Naive B cell (primary cell): ENCODE results near the gene POLR1H. TPM values are rescaled to one million over a fixed set of nuclear protein-coding genes. Genes with fewer than 3 reads are reported as not detected.

Source experiments
- ATAC-seq, 2 donors: fragments of 150-1000 bp; cut with Tn5 transposase; 2 replicates each; pipeline ENCODE4 v1.10.0; 2021; ENCODE audit warnings: low read depth in 2 of 2, mild to moderate bottlenecking in 2 of 2, moderate library complexity in 2 of 2
- DNase-seq: peaks from one replicate; pipeline ENCODE4 v3.0.0; 2022
- H3K27ac Mint-ChIP-seq, 6 donors: one replicate each; pipeline ENCODE4 v1.8.0; 2020 to 2022; ENCODE audit warnings: mild to moderate bottlenecking in 6 of 6, mixed read lengths in 6 of 6, moderate library complexity in 5 of 6, inconsistent platforms in 2 of 6
- H3K27me3 Mint-ChIP-seq, 3 donors: one replicate each; pipeline ENCODE4 v1.8.0; 2021 to 2022; ENCODE audit warnings: mixed read lengths in 3 of 3, mild to moderate bottlenecking in 1 of 3
- H3K36me3 Mint-ChIP-seq, 2 donors: one replicate each; pipeline ENCODE4 v1.8.0; 2020 to 2022; ENCODE audit warnings: mixed read lengths in 2 of 2, inconsistent platforms in 1 of 2, mild to moderate bottlenecking in 1 of 2
- H3K4me1 Mint-ChIP-seq, 3 donors: one replicate each; pipeline ENCODE4 v1.8.0; 2020 to 2022; ENCODE audit warnings: mixed read lengths in 3 of 3, inconsistent platforms in 1 of 3, mild to moderate bottlenecking in 1 of 3, moderate library complexity in 1 of 3
- H3K4me3 Mint-ChIP-seq, 8 donors: one replicate each; pipeline ENCODE4 v1.8.0; 2020 to 2022; ENCODE audit warnings: mild to moderate bottlenecking in 8 of 8, mixed read lengths in 8 of 8, moderate library complexity in 8 of 8, inconsistent platforms in 2 of 8
- H3K9me3 Mint-ChIP-seq, 7 donors: one replicate each; pipeline ENCODE4 v1.8.0; 2020 to 2022; ENCODE audit warnings: mixed read lengths in 7 of 7, mild to moderate bottlenecking in 5 of 7, inconsistent platforms in 2 of 7, moderate library complexity in 1 of 7
- polyA plus RNA-seq, 6 donors: library from polyadenylated mRNA; unstranded; fragments of 300-500 nt; fragmentation: Illumina TruSeq; gene quantifications; one replicate each; pipeline ENCODE4 v1.2.3, GENCODE V29; 2021; ENCODE audit warnings: low read depth in 6 of 6

POLR1H gene
- polyA plus RNA-seq, 6 donors from 2014 or later, result 40.2 to 102 (median 85.7) TPM

DNA sequence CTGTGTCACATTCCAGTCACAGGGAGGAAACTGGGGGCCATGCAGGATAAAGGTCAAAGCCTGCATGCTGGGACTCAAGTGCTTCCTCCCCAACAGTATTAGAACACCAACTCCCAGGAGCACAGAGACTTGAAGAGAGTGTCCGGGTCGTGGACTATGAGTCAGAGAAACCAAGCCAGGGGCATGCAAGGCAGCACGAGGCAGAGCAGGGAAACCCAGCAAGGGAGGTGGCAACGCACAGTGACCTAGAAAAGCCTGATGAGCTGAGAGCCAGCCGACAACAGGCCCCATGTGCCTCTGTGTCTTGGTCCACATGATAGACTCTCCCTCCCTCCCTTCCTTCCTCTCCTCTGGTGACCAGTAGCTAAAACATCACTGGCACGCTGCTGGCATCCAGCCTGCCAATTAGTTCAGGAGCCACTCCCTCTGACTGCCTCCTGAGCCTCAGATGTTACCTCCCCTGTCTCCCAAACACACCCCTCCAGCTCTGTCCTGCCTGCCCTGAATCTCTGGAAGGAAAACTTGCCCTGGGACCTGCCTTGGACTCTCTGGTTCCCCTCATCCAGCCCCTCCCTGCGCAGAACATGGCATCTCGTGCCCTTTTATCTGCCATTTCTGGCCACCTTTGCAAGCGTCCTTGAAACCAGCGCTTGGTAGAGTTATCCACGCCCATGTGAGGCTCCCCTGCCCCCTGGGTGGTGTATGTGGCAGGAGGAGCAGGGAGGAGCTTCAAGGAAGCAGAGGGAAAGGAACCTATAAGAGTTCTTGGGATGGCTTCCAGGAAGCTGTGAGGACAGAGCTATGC lies 30.7 kb downstream of the POLR1H start:
- Mint-ChIP-seq H3K4me1 (no peaks in the 10 kb centered on the region), H3K27me3 (peaks cover 76 to 89% (median 87%) of the 10 kb centered on the region in 3 donors), H3K9me3 (peaks cover 0 to 4% (median 1%) of the 10 kb centered on the region in 7 donors), H3K4me3 (no peak overlapping the region), H3K27ac (no peak overlapping the region), H3K36me3 (peaks cover 0 to 9% of the 10 kb centered on the region in 2 donors)
- no peak for DNase-seq
- ATAC-seq, result no peak

DNA sequence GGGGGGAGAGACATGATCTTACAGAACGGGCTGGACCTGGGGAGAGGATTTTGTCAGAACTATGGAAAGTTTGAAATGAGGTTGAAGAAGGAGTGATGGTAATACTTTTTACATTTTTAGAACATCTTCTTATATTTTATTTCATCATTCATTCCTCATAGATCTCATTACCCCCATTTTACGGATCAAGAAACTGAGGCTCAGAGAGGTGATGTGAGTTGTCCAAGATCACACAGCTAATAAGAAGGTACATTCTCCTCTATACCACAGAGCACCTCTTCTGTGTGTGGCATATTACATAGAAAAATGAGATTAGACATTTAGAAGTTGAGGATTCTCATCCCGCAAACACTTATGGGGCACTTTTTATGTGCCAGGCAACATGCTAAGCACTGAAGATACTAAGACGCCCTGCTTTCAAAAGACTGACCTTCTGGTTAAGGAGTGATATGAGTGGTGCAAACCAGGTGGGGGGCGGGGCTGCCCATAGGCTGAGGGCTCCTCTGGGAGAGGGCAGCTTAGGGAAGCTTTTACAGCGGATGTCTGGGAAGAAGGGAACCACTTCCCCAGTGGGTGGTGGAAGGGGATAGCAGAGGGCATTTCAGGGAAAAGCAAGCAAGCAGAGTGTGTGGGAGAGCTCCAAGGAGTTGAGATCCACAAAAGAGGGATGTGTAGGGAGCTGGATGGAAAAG lies 31.9 kb downstream of the POLR1H start:
- Mint-ChIP-seq H3K9me3 (peaks cover 0 to 1% (median 0%) of the 10 kb centered on the region in 7 donors), H3K27me3 (peaks cover 76 to 89% (median 87%) of the 10 kb centered on the region in 3 donors), H3K27ac (no peak overlapping the region), H3K36me3 (peaks cover 0 to 9% of the 10 kb centered on the region in 2 donors), H3K4me3 (no peak overlapping the region), H3K4me1 (peaks cover 0 to 4% (median 0%) of the 10 kb centered on the region in 3 donors)
- ATAC-seq (no peak), DNase-seq (no peak)

DNA sequence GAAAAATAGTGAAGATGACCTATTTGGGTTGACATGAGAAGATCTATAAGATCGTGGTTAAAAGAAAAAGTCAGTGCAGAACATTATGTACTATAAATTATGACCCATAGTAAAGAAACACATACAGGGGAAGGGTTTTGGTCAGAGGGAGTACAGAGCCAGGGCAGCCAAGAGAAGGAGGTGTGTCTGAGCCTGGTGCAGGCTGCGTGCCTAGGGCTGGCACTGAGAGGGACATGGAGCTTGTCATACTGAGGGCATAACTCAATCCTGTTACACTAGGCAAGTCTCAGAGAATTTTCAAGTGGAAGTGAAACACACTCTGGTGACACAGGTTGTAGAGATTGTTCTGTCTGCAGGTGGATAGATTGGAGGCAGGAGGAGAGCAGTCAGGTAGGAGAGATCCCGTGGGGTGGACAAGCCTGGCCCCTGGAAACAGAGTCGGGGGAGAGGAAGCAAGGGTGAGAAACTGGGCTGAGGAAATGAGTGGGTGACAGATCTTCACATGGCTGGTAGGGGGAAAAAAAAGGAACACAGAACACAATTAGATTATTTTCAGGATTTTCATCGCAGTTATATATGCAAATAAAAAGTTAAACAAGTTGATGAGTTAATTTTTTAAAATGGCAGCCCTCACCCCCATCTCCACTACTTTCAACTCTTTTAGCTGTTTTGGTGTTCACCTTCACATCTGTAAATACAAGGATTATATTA lies 33.0 kb downstream of the POLR1H start:
- peaks cover 0 to 7% (median 5%) of the 10 kb centered on the region in 3 donors for H3K4me1 Mint-ChIP-seq
- peaks cover 81 to 92% (median 89%) of the 10 kb centered on the region in 3 donors for H3K27me3 Mint-ChIP-seq
- H3K36me3 Mint-ChIP-seq, result peaks cover 0 to 9% of the 10 kb centered on the region in 2 donors
- no peak overlapping the region for H3K4me3 Mint-ChIP-seq
- DNase-seq, result no peak
- no peak for ATAC-seq
- H3K27ac Mint-ChIP-seq, result no peak overlapping the region
- H3K9me3 Mint-ChIP-seq, result peaks cover 0 to 1% (median 0%) of the 10 kb centered on the region in 7 donors

DNA sequence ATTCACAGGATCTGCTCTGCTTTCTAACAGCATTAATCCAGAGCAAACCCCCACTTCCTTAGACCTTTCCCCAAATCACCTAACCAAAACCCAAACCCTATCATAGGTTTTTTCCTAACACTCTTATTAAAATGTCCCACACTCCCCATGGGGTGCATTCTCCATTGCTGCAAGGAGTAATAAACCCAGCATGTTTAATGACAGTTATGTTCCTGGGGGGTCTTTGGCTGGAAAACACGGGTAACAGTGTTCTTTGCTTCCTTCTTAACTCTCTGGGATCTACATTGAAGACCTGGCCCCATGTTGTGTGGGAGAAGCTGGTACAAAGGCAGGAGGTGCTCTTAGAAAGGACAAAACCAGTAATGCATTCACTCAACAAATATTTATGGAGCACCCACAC lies 35.8 kb downstream of the POLR1H start:
- Mint-ChIP-seq H3K4me3 (no peak overlapping the region), H3K9me3 (peaks cover 0 to 5% (median 0%) of the 10 kb centered on the region in 7 donors), H3K27me3 (peaks cover 82 to 95% (median 92%) of the 10 kb centered on the region in 3 donors), H3K36me3 (no peaks in the 10 kb centered on the region), H3K27ac (no peak overlapping the region), H3K4me1 (peaks cover 18 to 24% (median 20%) of the 10 kb centered on the region in 3 donors)
- DNase-seq (no peak), ATAC-seq (no peak)

DNA sequence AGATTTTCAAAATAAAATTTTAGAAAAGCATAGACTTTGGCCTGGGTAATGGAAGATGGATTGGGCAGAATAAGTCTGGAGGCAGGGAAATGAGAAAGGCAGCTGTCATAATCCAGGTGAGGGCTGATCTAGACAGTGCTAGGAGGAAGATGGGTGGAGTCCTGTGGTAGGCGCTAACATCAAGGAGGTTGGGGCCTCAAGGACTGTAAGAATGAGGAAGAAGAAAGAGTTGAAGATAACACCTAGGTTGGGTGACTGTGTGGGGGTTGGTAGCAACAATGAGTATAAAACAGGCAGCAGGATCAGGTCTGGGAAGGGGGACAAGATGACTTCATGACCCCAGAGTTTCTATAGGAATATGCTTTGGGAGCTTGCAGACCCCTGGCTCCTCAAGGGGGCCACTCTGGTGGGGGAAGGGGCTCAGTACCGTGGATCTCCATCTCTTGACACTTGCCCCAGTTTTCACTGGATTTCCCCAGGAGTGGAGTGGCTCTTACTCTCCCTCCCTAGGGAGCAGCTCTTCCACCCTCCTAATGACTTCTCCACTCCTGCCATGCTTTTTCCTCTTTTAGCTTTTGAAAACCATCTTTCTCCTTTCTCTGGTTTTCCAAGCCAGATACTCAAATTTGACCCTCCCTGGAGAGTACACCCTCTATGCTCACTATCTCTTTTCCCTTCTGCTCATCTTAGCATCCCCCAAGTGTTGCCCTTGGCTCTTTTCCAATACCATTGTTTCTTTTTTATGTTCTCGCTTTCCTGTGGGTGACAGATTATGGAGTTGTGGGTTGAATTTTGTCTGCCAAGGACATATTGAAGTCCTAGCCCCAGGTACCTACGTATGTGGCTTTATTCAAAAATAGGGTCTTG lies 37.1 kb downstream of the POLR1H start:
- DNase-seq (no peak), ATAC-seq (peak; percentile 56 to 60)
- H3K4me1 Mint-ChIP-seq, result peaks cover 28 to 32% (median 30%) of the 10 kb centered on the region in 3 donors
- H3K27me3 Mint-ChIP-seq, result peaks cover 77 to 83% (median 79%) of the 10 kb centered on the region in 3 donors
- no peak overlapping the region for H3K4me3 Mint-ChIP-seq
- no peak overlapping the region for H3K27ac Mint-ChIP-seq
- H3K9me3 Mint-ChIP-seq, result peaks cover 0 to 5% (median 0%) of the 10 kb centered on the region in 7 donors
- H3K36me3 Mint-ChIP-seq, result no peaks in the 10 kb centered on the region

DNA sequence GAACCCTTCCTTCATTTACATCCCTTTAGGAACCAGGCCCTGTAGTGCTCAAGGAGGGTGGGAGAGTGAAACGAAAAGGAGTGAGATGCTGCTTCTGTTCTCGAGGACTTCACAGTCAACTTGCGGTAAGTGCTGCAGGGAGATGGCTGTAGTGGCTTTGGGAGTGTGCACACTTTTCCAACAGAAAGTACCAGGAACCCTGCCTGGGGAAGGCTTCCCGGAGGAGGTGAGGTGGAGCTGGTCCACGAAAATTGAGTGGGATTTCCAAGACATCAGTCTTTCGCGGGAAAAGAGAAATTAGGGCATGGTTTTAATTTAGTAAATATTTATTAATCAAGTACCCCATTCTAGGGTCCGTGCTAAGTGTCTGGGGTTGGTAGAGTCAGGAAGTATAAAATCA lies 39.1 kb downstream of the POLR1H start:
- ATAC-seq (no peak), DNase-seq (no peak)
- Mint-ChIP-seq H3K27ac (peak overlapping the region in 2 of 6 donors; percentile 39 to 80), H3K4me1 (peaks cover 35 to 39% (median 36%) of the 10 kb centered on the region in 3 donors), H3K36me3 (no peaks in the 10 kb centered on the region), H3K9me3 (peaks cover 0 to 5% (median 0%) of the 10 kb centered on the region in 7 donors), H3K27me3 (peaks cover 68 to 77% (median 70%) of the 10 kb centered on the region in 3 donors), H3K4me3 (peak overlapping the region; percentile 23 to 85 (median 72))

DNA sequence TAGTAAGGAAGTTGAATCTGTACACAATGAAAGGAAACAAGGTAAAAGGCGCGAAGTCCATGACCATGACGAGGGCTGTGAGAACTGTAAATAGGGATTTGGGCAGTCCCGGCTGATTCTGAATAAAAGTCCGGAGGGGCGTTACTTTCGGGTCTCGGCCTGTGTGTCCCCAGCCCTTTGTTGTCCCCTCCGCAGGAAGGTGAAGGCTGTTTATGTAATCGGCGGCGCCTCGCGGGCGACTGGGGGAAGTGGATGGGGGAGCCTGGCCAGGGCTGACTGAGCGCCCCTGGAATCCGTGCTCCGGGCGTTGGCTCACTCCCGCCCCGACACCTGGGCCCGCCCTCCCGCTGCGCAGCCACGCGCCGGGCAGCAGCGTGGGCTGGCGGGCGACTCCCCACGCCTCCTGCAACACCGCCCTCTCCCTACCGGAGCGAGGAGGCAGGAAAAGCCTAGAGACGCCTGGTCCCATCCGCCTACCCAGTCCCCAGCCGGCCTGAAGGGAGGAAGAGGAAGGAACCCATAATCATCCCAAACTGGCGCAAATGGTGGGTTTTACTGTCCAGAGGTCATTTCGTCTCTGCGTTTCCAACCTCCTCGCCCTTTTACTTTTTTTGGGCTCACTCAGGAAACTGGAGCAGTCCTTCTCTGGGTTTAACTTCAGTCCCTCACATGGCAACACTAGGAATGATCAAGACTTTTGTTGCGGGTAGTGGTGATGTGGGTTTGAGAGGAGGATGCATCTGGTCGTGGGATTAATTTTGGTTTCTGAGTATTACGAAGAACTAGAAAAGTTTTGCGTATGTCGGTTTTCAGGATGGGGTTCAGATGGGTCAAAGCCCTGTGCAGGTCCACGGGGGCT lies 39.7 kb downstream of the POLR1H start:
- Mint-ChIP-seq H3K36me3 (no peaks in the 10 kb centered on the region), H3K9me3 (peaks cover 0 to 5% (median 0%) of the 10 kb centered on the region in 7 donors), H3K4me3 (peak overlapping the region; percentile 73 to 96 (median 87)), H3K4me1 (peaks cover 35 to 39% (median 36%) of the 10 kb centered on the region in 3 donors), H3K27ac (peak overlapping the region in 2 of 6 donors; percentile 39 to 80), H3K27me3 (peaks cover 63 to 72% (median 66%) of the 10 kb centered on the region in 3 donors)
- DNase-seq, result no peak
- peak in 1 of 2 donors; percentile 15 for ATAC-seq

DNA sequence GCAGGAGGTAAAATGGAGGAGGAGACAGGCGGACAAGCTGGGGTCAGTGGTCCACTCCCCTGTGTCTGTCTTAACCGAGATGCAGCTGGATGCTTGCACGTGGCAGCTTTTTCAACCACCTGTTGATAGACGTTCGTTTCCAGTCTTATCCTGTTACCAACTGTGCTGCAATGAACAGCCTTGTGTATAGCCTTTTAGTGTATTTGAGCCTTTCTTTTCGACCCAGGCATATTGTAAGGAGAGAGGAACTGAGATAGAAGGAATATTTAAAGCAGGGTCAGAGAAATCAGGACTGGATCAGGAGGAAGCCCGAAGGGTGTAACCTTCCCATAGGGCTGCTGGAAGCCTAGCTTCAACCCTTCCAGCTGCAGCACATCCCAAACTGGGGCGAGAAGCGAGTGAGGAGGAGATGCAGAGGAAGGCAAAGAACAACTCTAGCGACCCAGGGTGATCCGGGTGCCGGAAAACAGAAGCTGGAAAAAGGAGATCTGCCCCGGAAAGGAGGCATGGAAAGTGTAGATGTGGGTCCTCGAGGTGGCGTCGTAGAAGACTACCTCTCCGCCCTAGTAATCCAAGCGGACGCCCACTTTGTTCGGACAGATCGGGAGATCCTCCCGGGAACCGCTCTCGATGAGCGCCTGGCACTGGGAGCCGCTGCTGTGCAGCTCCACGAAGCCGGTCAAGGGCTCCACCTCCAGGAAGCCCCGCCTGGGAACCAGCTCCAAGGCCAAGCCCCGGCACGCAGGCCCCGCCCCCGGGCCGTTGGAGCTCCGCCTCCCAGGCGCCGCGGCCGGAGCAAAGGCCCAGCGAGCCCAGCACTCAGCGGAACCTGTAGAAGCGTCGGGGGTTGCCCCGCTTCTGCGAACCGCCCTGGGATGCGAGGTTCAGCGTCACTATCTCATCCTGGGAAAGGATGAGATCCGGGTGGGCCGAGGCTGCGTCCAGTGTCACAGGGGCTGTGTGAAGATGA lies 40.7 kb downstream of the POLR1H start:
- DNase-seq (peak; percentile 29), ATAC-seq (peak in 1 of 2 donors; percentile 12)
- Mint-ChIP-seq H3K27me3 (peaks cover 60 to 75% (median 63%) of the 10 kb centered on the region in 3 donors), H3K36me3 (no peaks in the 10 kb centered on the region), H3K4me3 (peak overlapping the region; percentile 73 to 96 (median 87)), H3K9me3 (peaks cover 0 to 5% (median 0%) of the 10 kb centered on the region in 7 donors), H3K4me1 (peaks cover 35 to 39% (median 36%) of the 10 kb centered on the region in 3 donors), H3K27ac (peak overlapping the region in 2 of 6 donors; percentile 79 to 88)

DNA sequence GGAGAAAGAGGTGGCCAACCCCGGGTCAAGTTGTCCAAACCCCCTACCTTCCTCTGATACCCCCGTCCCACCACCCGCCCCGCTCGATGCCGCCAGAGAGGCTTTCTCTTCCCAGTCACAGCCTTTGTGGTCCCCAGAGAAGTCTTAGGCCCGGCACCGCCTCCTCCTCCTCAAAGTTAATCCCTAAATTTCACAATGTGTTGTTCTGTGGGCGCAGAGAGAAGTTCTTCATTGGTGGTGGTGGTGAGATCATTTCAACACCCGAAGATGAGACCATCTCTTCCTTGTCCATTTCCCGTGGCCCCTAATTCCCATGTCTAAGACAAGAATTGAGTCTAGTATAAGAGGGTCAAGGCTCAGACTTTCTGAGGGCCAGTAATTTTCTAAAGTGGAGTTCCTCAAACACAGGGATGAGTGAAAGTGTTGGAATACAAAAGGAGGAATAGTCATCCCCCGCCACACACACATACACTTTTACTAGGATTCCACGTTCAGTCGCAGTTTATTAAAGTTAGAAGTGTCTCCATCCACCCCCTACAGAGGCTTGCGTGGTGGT lies 41.4 kb downstream of the POLR1H start:
- H3K4me1 Mint-ChIP-seq, result peaks cover 35 to 36% (median 35%) of the 10 kb centered on the region in 3 donors
- H3K27ac Mint-ChIP-seq, result peak overlapping the region in 3 of 6 donors; percentile 27 to 39 (median 39)
- peaks cover 55 to 75% (median 60%) of the 10 kb centered on the region in 3 donors for H3K27me3 Mint-ChIP-seq
- no peaks in the 10 kb centered on the region for H3K36me3 Mint-ChIP-seq
- DNase-seq, result no peak
- peak overlapping the region; percentile 76 to 96 (median 92) for H3K4me3 Mint-ChIP-seq
- ATAC-seq, result peak; percentile 18
- H3K9me3 Mint-ChIP-seq, result peaks cover 0 to 7% (median 0%) of the 10 kb centered on the region in 7 donors

DNA sequence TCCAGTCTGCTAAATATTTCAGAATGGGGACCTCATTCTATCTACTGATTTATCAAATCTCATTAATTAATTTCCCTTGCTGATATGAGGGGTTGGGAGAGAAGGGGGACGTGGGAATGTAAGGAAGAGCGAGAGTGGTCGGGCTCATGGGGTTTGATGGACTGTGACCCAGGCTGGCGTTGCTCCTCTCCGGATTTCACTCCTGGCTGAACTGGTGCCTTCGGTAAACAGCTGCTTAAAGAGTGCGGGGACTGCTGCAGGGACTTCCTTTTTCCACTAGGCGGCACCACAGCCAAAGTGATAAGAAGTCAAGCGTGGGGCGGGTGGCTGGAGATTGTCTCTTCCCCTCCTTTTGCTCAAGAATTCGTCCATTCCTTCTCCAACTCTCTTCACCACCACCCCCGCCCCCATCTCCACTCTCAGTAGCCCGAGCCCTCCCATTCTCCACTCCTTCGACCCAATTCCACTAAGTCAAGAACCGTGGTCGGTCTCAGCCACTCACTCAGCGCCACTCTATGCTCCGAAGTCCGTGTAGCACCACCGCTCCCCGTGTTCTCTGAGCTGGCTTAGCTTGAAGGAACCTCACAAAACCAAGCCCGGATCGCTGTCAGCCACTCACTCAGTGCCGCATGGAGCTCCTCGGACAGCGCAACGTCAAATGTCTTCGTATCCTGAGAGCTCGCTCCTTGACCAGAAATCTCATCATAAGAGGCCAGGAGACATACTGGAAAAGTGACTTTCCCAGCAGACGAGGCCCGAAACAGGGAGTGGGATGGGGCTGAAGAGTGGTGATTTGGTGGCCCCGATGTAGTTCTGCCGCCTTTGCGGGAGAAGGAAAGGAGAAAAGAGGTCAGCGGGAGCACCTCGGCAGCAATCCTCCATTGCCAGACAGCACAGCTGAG lies 42.2 kb downstream of the POLR1H start:
- peaks cover 55 to 75% (median 59%) of the 10 kb centered on the region in 3 donors for H3K27me3 Mint-ChIP-seq
- no peaks in the 10 kb centered on the region for H3K36me3 Mint-ChIP-seq
- H3K27ac Mint-ChIP-seq, result peak overlapping the region in 5 of 6 donors; percentile 39 to 90 (median 72)
- H3K9me3 Mint-ChIP-seq, result peaks cover 0 to 8% (median 0%) of the 10 kb centered on the region in 7 donors
- ATAC-seq (peak; percentile 83 to 86), DNase-seq (peak; percentile 77)
- peaks cover 35 to 36% (median 35%) of the 10 kb centered on the region in 3 donors for H3K4me1 Mint-ChIP-seq
- H3K4me3 Mint-ChIP-seq, result peak overlapping the region; percentile 76 to 96 (median 92)
